ENCODE measurements around the gene SLC29A3. TPM values are rescaled to one million over a fixed set of nuclear protein-coding genes. Genes with fewer than 3 reads are reported as not detected.

SLC29A3 gene
- total RNA-seq, 1 donor from 2014 or later: 0.53 TPM

- no peak for FAIRE-seq
- no peak for TF ChIP-seq CTCF (IDR thresholded peaks at IDR 0.05; ENCODE audit: insufficient read depth, low read length, severe bottlenecking)
- Histone ChIP-seq H3K36me3 (ENCODE audit: control insufficient read depth, insufficient read depth, low read length) (peaks cover 14% of the 10 kb centered on the region), H3K27me3 (ENCODE audit: control insufficient read depth, insufficient read depth, low read length) (no peaks in the 10 kb centered on the region), H3K4me3 (ENCODE audit: low read depth, low read length) (no peak overlapping the region)
- no peak for DNase-seq (ENCODE audit: low read depth)
Measured at GRCh38 chr10:71279590-71280170, 39.4 kb upstream of the SLC29A3 start.

GRCh38 chr10:71280216-71280615, 38.8 kb upstream of the SLC29A3 start:
- no peak for DNase-seq (ENCODE audit: low read depth)
- peaks cover 18% of the 10 kb centered on the region for H3K36me3 ChIP-seq (ENCODE audit: control insufficient read depth, insufficient read depth, low read length)
- no peak for TF ChIP-seq CTCF (IDR thresholded peaks at IDR 0.05; ENCODE audit: insufficient read depth, low read length, severe bottlenecking)
- no peak for FAIRE-seq
- H3K27me3 ChIP-seq (ENCODE audit: control insufficient read depth, insufficient read depth, low read length): no peaks in the 10 kb centered on the region
- no peak overlapping the region for H3K4me3 ChIP-seq (ENCODE audit: low read depth, low read length)

GRCh38 chr10:71280825-71281224, 38.2 kb upstream of the SLC29A3 start:
- no peak for TF ChIP-seq CTCF (IDR thresholded peaks at IDR 0.05; ENCODE audit: insufficient read depth, low read length, severe bottlenecking)
- Histone ChIP-seq H3K27me3 (ENCODE audit: control insufficient read depth, insufficient read depth, low read length) (no peaks in the 10 kb centered on the region), H3K4me3 (ENCODE audit: low read depth, low read length) (no peak overlapping the region), H3K36me3 (ENCODE audit: control insufficient read depth, insufficient read depth, low read length) (peaks cover 23% of the 10 kb centered on the region)
- no peak for FAIRE-seq
- DNase-seq (ENCODE audit: low read depth): no peak

GRCh38 chr10:71281646-71282322, 37.3 kb upstream of the SLC29A3 start:
- peaks cover 32% of the 10 kb centered on the region for H3K36me3 ChIP-seq (ENCODE audit: control insufficient read depth, insufficient read depth, low read length)
- H3K27me3 ChIP-seq (ENCODE audit: control insufficient read depth, insufficient read depth, low read length): no peaks in the 10 kb centered on the region
- H3K4me3 ChIP-seq (ENCODE audit: low read depth, low read length): no peak overlapping the region
- FAIRE-seq: no peak
- no peak for TF ChIP-seq CTCF (IDR thresholded peaks at IDR 0.05; ENCODE audit: insufficient read depth, low read length, severe bottlenecking)
- no peak for DNase-seq (ENCODE audit: low read depth)

- Histone ChIP-seq H3K4me3 (ENCODE audit: low read depth, low read length) (no peak overlapping the region), H3K27me3 (ENCODE audit: control insufficient read depth, insufficient read depth, low read length) (no peaks in the 10 kb centered on the region), H3K36me3 (ENCODE audit: control insufficient read depth, insufficient read depth, low read length) (peaks cover 36% of the 10 kb centered on the region)
- TF ChIP-seq CTCF (IDR thresholded peaks at IDR 0.05; ENCODE audit: insufficient read depth, low read length, severe bottlenecking): no peak
- FAIRE-seq (peak; percentile 84), DNase-seq (ENCODE audit: low read depth) (no peak)
Measured at GRCh38 chr10:71282323-71282680, 36.8 kb upstream of the SLC29A3 start.

GRCh38 chr10:71283410-71283809, 35.6 kb upstream of the SLC29A3 start:
- Histone ChIP-seq H3K27me3 (ENCODE audit: control insufficient read depth, insufficient read depth, low read length) (no peaks in the 10 kb centered on the region), H3K4me3 (ENCODE audit: low read depth, low read length) (no peak overlapping the region), H3K36me3 (ENCODE audit: control insufficient read depth, insufficient read depth, low read length) (peaks cover 43% of the 10 kb centered on the region)
- FAIRE-seq (no peak), DNase-seq (ENCODE audit: low read depth) (no peak)
- no peak for TF ChIP-seq CTCF (IDR thresholded peaks at IDR 0.05; ENCODE audit: insufficient read depth, low read length, severe bottlenecking)
